GM12892 (cell line): ENCODE measurements around the gene NIFK.

ENCODE experiments used
- POLR2A ChIP-seq: IDR thresholded peaks from 2 replicates; pipeline ENCODE4 v1.6.1; 2011; ENCODE audit warnings: low read depth, low read length, control low read depth
- POLR2AphosphoS5 ChIP-seq: IDR thresholded peaks from 2 replicates; pipeline ENCODE4 v1.6.1; 2011; ENCODE audit warnings: low read depth, low read length, control low read depth
- TAF1 ChIP-seq: IDR thresholded peaks from 2 replicates; pipeline ENCODE4 v1.6.1; 2011; ENCODE audit warnings: low read depth, mild to moderate bottlenecking, control low read depth, low read length, borderline replicate concordance

DNA sequence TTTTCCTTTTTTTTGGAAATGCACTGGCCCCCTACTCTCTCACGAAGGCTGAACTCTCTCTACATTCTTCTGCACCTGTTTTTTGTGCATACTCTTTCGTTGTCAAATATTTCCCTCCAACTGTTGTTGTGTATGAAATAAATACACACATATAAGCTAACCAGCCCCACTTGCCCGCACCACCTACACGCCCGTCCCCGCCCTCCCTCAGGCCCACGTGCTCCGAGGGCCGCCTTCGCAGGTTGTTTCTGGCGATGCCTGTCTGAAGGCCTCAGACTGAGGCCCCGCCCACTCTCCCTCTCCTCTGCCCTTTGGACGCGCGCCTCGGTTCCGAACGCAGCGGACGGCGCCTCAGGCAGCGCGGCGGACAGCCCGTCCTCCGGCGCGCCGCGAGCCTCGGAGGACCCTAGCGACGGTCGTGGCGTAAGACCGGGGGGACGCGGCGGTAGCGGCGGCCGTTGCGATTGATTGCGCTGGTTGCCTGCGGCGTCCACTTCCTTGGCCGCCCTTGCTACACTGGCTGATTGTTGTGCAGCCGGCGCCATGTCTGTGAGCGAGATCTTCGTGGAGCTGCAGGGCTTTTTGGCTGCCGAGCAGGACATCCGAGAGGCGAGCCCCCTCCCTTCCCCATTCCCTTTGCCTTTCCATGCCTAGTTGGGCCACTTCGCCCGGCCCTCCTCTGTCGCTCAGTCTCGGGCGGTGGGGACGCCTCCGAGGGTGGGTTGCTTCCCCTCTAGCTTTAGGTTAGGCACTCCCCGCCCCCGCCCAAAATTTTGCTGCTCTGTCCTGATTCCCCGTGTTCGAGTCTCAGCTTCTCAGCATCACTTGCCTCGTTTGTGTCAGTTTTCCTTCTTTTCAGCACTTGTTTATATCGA is 18.8 kb upstream of the NIFK start, which contains the start of gene TSN:
- peak; percentile 62 for TF ChIP-seq TAF1
- TF ChIP-seq POLR2A = peak; percentile 82
- TF ChIP-seq POLR2AphosphoS5 = peak; percentile 79; the same call in 1 of the 2 replicates
